GM12878 (cell line): Measurements from ENCODE around the gene CCNY. TPM values are rescaled to one million over a fixed set of nuclear protein-coding genes. Genes with fewer than 3 reads are reported as not detected.

Experiments used
- ATAC-seq: fragments of 200-7000 bp; cut with Tn5 transposase; 3 replicates; pipeline ENCODE4 v1.9.1; 2020; ENCODE audit warnings: mild to moderate bottlenecking, moderate library complexity
- BruUV-seq: library from RNA; stranded (reverse); fragments of 400-500 nt; replicated peaks from 2 replicates; lab custom pipeline; 2021; lab: Mats Ljungman, UMichigan
- CTCF ChIA-PET: fragments of 300-600 bp; sonication (Branson Sonifier 250); formaldehyde crosslinking; extraction: SDS; loops from one replicate; lab custom pipeline; 2021; ENCODE audit warnings: inconsistent platforms; lab: Yijun Ruan, JAX
- POLR2A ChIA-PET: fragments of 350-600 bp; formaldehyde crosslinking; extraction: SDS; loops from one replicate; lab custom pipeline; 2021; ENCODE audit warnings: inconsistent platforms; lab: Charles Lee
- RAD21 ChIA-PET: fragments of 300-600 bp; sonication (Branson Sonifier 250); formaldehyde crosslinking; loops from one replicate; lab custom pipeline; 2023; ENCODE audit warnings: antibody characterized with exemption; ENCODE audit not compliant: unreplicated experiment; lab: Charles Lee
- SMC1A ChIA-PET: fragments of 300-600 bp; sonication (Branson Sonifier 250); formaldehyde crosslinking; loops from one replicate; lab custom pipeline; 2023; ENCODE audit not compliant: unreplicated experiment, uncharacterized antibody; lab: Charles Lee
- DNase-seq: peaks from one replicate; pipeline ENCODE4 v3.0.0-alpha.2; 2011; ENCODE audit warnings: low read depth, low spot score
- FAIRE-seq: peaks from 3 replicates; lab custom pipeline; 2011; peaks lifted over from hg19 to GRCh38; lab: Jason Lieb, UNC
- H2AFZ ChIP-seq: 2 replicates; pipeline ENCODE4 v1.6.0; 2011; ENCODE audit warnings: low read depth, low read length, control low read depth; ENCODE audit not compliant: control insufficient read depth
- H3K27ac ChIP-seq: 2 replicates; pipeline ENCODE4 v1.5.1; 2011; ENCODE audit warnings: control low read depth; ENCODE audit not compliant: control insufficient read depth, insufficient read depth
- H3K27me3 ChIP-seq, 2 experiments: replicated peaks in 1 of 2; 2 replicates each; pipeline versions ENCODE4 v1.6.0 to v1.6.1; 2011; ENCODE audit warnings: low read length in 1 of 2; ENCODE audit not compliant: control insufficient read depth in 2 of 2, insufficient read depth in 2 of 2
- H3K36me3 ChIP-seq, 2 experiments: 2 replicates each; pipeline ENCODE4 v1.5.1; 2011; ENCODE audit warnings: low read length in 1 of 2; ENCODE audit not compliant: control insufficient read depth in 2 of 2, insufficient read depth in 2 of 2
- H3K4me1 ChIP-seq: 2 replicates; pipeline ENCODE4 v1.6.1; 2011; ENCODE audit warnings: mild to moderate bottlenecking, low read length, moderate library complexity, mixed read lengths; ENCODE audit not compliant: control insufficient read depth, insufficient read depth
- H3K4me2 ChIP-seq: 2 replicates; pipeline ENCODE4 v1.6.0; 2011; ENCODE audit warnings: control low read depth; ENCODE audit not compliant: control insufficient read depth, insufficient read depth
- H3K4me3 ChIP-seq: fragments of 200-600 bp; sonication (generic); 2 replicates; pipeline ENCODE4 v1.5.1; 2016
- H3K79me2 ChIP-seq: 2 replicates; pipeline ENCODE4 v1.6.0; 2011; ENCODE audit warnings: low read length; ENCODE audit not compliant: control insufficient read depth, insufficient read depth
- H3K9ac ChIP-seq: 2 replicates; pipeline ENCODE4 v1.8.0; 2011; ENCODE audit warnings: low read length, control low read depth, mixed read lengths; ENCODE audit not compliant: control insufficient read depth, insufficient read depth
- H3K9me3 ChIP-seq: replicated peaks from 3 replicates; pipeline ENCODE4 v1.5.1; 2011; ENCODE audit warnings: mild to moderate bottlenecking, low read length; ENCODE audit not compliant: control insufficient read depth, insufficient read depth
- H4K20me1 ChIP-seq: 2 replicates; pipeline ENCODE4 v1.6.0; 2011; ENCODE audit not compliant: control insufficient read depth, insufficient read depth
- ASH2L ChIP-seq: fragments of 300-600, 200-600 bp; sonication (generic); IDR thresholded peaks from 2 replicates; pipeline ENCODE4 v1.6.1; 2017; ENCODE audit warnings: low read depth, mild to moderate bottlenecking, borderline replicate concordance
- JUND ChIP-seq: IDR thresholded peaks from 2 replicates; pipeline ENCODE4 v1.6.1; 2012; ENCODE audit warnings: low read depth, mild to moderate bottlenecking, low read length, improper control_type of control experiment, moderate library complexity
- KLF5 ChIP-seq: fragments of 450-650 bp; IDR thresholded peaks from 2 replicates; pipeline ENCODE4 v1.6.1; 2014; ENCODE audit warnings: mild to moderate bottlenecking; ENCODE audit not compliant: partially characterized antibody
- POLR2AphosphoS2 ChIP-seq: IDR thresholded peaks from 2 replicates; pipeline ENCODE4 v1.6.1; 2011; ENCODE audit warnings: low read depth, mild to moderate bottlenecking, low read length, improper control_type of control experiment, moderate library complexity
- YBX1 ChIP-seq: fragments of 450-650 bp; IDR thresholded peaks from 2 replicates; pipeline ENCODE4 v1.6.1; 2016; ENCODE audit warnings: antibody characterized with exemption
- YY1 ChIP-seq: IDR thresholded peaks from 2 replicates; pipeline ENCODE4 v1.6.1; 2011; ENCODE audit warnings: low read depth, mild to moderate bottlenecking, low read length
- ZNF24 ChIP-seq: fragments of 450-650 bp; IDR thresholded peaks from 2 replicates; pipeline ENCODE4 v1.6.1; 2017; ENCODE audit warnings: antibody characterized with exemption, mild to moderate bottlenecking
- WGBS: methylation state at CpG from one replicate; pipeline ENCODE4 v1.1.6; 2016; ENCODE audit warnings: low lambda C conversion rate; ENCODE audit not compliant: insufficient replicate concordance, insufficient coverage; ENCODE audit errors: missing lambda C conversion rate; 5-methylcytosine and 5-hydroxymethylcytosine counted together
- in situ Hi-C: fragments of 300-500 bp; cut with MboI; formaldehyde crosslinking; loops from 9 replicates; pipeline ENCODE4 v1.14.3; 2018; ENCODE audit warnings: mixed read lengths
- intact Hi-C: fragments of 100-400 bp; cut with micrococcal nuclease; formaldehyde crosslinking; loops from one replicate; pipeline ENCODE4 v1.14.2; 2022; ENCODE audit not compliant: unreplicated experiment
- polyA plus RNA-seq, 11 experiments: library from polyadenylated mRNA; depleted of rRNA in 4 of 11; unstranded in 6 of 11; stranded (reverse) in 5 of 11; fragments of >200 nt; fragmentation: Nextera tagmentation in 4 of 11; fragmentation: Illumina TruSeq in 1 of 11; extraction: Ambion mirVana in 4 of 11; extraction: Trizol in 1 of 11; gene quantifications; 1 replicate in 1 of 11; 2 replicates in 10 of 11; pipeline versions ENCODE4 v1.2.1 to v1.2.3, GENCODE V29; 2011 to 2016; ENCODE audit warnings: inconsistent platforms in 2 of 11, missing spikeins in 2 of 11, low read depth in 1 of 11
- total RNA-seq, 4 experiments: library from RNA; depleted of rRNA in 3 of 4; stranded (reverse); fragments of >200 nt in 3 of 4; fragmentation: Illumina TruSeq in 1 of 4; extraction: Trizol in 1 of 4; gene quantifications; 2 replicates each; pipeline versions ENCODE4 v1.2.1 to v1.2.3, GENCODE V29; 2013 to 2021
- TF ChIP-seq, protein P1 (sequence below): IDR thresholded peaks from 2 replicates; pipeline ENCODE4 v1.6.1; 2012; ENCODE audit warnings: low read depth, low read length, improper control_type of control experiment
- TF ChIP-seq, protein P2 (sequence below): fragments of 450-650 bp; formaldehyde crosslinking; IDR thresholded peaks from 2 replicates; pipeline ENCODE4 v1.4.0; 2022; ENCODE audit warnings: mild to moderate bottlenecking, moderate library complexity
- TF ChIP-seq, protein P3 (sequence below): IDR thresholded peaks from 2 replicates; pipeline ENCODE4 v1.6.1; 2012; ENCODE audit warnings: low read depth, low read length, improper control_type of control experiment

Gene CCNY
- total and polyA plus RNA-seq, 10 of the 15 experiments (the other 5 are each of a cell fraction or from before 2014, with no cell fraction given), result 3.6 to 50.0 (median 26.1) TPM

DNA sequence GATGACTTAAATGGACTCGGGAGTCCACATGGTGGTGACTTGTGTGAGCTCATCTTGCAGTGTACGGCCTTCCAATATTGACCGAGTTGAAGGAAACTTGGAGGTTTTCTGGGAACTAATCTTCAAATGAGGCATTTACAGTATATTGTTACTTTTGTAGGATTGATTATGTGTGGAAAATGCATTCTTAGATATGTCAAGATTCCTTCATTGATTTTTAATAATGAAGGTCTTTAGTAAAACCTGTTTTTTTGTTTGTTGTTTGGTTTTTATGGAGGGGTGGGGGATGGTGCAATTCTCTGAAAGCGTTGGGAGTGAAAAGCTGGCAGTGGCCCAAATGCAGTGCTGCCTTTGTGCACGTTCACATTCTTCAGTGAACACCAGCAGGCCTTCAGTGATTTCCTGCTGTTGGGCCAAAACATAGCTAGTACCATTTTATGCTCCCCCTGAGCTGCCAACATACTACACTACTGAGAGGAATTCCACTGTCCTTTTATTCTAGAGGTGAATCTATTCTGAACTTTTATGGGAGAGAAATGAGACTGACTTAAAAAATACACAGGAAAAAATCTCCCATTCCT, 50.4 kb downstream of the CCNY start:
- Histone ChIP-seq H3K79me2 (peaks cover 15% of the 10 kb centered on the region), H3K4me1 (peaks cover 12% of the 10 kb centered on the region), H3K4me2 (no peak overlapping the region), H3K27me3 (no peaks in the 10 kb centered on the region), H3K27ac (peak overlapping the region; percentile 20; the same call in 1 of the 2 replicates), H3K4me3 (no peak overlapping the region), H2AFZ (no peak overlapping the region), H4K20me1 (no peaks in the 10 kb centered on the region), H3K9me3 (peaks cover 3% of the 10 kb centered on the region; the same call in 2 of the 3 replicates), H3K36me3 (no peaks in the 10 kb centered on the region), H3K9ac (no peak overlapping the region)
- no TSS peak for BruUV-seq
- 85% methylated on average over 5 of the region's 5 CpGs for WGBS
- POLR2A ChIA-PET, result interaction anchor here (0.6 kb wide), 1 partner anchor 14 kb away, joined by 3 read pairs; no protein-coding TSS in a partner anchor
- intact Hi-C loops (no loop called here), in situ Hi-C loops (no loop called here)
- RAD21 ChIA-PET, result interaction anchor here (0.5 kb wide), 1 partner anchor 47 kb away, joined by 4 read pairs; no protein-coding TSS in a partner anchor
- FAIRE-seq, result no peak
- no peak for TF ChIP-seq JUND
- DNase-seq, result no peak
- no peak for ATAC-seq
- CTCF ChIA-PET, result no interaction called here
- SMC1A ChIA-PET, result interaction anchor here (0.7 to 2.1 kb wide), 5 partner anchors 21 to 176 kb away, joined by 3 to 5 read pairs (median 4); no protein-coding TSS in a partner anchor

DNA sequence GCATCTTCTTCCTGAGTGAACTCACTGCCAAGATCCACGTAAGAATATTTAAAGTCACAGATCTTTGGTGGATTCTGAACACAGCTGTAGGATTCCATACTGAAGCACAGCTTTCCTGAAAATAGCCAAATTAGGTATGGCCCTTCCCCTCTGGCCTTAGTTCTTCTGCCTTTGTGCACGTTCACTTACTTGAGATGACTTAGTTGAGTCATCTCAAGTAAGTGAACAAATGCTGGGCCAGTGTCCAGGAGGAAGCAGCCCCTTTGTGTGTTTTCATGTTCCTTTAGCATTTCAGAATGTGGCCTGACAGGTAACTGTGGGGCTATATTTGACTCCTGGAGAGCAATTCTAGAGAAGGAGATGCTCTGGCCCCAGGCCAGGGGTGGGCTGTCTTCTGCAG, 51.5 kb downstream of the CCNY start:
- peaks cover 3% of the 10 kb centered on the region; the same call in 2 of the 3 replicates for H3K9me3 ChIP-seq
- ATAC-seq (peak; percentile 90), DNase-seq (peak; percentile 50), FAIRE-seq (no peak)
- ChIA-PET POLR2A (interaction anchor here (0.6 kb wide), 1 partner anchor 155 kb away, joined by 5 read pairs; no protein-coding TSS in a partner anchor), RAD21 (no interaction called here), SMC1A (interaction anchor here (1.1 to 2.1 kb wide), 3 partner anchors 8 to 36 kb away, joined by 4 to 5 read pairs (median 4); no protein-coding TSS in a partner anchor), CTCF (interaction anchor here (1.1 kb wide), 1 partner anchor 8 kb away, joined by 3 read pairs; no protein-coding TSS in a partner anchor)
- H2AFZ ChIP-seq, result no peak overlapping the region
- H4K20me1 ChIP-seq, result no peaks in the 10 kb centered on the region
- 0 out of 2 replicates have a peak overlapping the region, but pooled peaks have one; percentile 7 for H3K4me2 ChIP-seq
- no peaks in the 10 kb centered on the region for H3K27me3 ChIP-seq
- in situ Hi-C loops, result no loop called here
- H3K4me3 ChIP-seq, result no peak overlapping the region; the same call in 1 of the 2 replicates
- H3K9ac ChIP-seq, result no peak overlapping the region
- H3K4me1 ChIP-seq, result peaks cover 12% of the 10 kb centered on the region
- BruUV-seq, result no TSS peak
- H3K79me2 ChIP-seq, result peaks cover 13% of the 10 kb centered on the region
- WGBS, result 48% methylated on average over 2 of the region's 2 CpGs
- intact Hi-C loops, result no loop called here
- H3K27ac ChIP-seq, result peak overlapping the region; percentile 20; the same call in 1 of the 2 replicates
- no peaks in the 10 kb centered on the region; a peak in 1 of 4 replicates for H3K36me3 ChIP-seq
- TF ChIP-seq ASH2L, result no peak
- TF ChIP-seq, protein P1, sequence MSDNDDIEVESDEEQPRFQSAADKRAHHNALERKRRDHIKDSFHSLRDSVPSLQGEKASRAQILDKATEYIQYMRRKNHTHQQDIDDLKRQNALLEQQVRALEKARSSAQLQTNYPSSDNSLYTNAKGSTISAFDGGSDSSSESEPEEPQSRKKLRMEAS, result no peak
- TF ChIP-seq, protein P2, sequence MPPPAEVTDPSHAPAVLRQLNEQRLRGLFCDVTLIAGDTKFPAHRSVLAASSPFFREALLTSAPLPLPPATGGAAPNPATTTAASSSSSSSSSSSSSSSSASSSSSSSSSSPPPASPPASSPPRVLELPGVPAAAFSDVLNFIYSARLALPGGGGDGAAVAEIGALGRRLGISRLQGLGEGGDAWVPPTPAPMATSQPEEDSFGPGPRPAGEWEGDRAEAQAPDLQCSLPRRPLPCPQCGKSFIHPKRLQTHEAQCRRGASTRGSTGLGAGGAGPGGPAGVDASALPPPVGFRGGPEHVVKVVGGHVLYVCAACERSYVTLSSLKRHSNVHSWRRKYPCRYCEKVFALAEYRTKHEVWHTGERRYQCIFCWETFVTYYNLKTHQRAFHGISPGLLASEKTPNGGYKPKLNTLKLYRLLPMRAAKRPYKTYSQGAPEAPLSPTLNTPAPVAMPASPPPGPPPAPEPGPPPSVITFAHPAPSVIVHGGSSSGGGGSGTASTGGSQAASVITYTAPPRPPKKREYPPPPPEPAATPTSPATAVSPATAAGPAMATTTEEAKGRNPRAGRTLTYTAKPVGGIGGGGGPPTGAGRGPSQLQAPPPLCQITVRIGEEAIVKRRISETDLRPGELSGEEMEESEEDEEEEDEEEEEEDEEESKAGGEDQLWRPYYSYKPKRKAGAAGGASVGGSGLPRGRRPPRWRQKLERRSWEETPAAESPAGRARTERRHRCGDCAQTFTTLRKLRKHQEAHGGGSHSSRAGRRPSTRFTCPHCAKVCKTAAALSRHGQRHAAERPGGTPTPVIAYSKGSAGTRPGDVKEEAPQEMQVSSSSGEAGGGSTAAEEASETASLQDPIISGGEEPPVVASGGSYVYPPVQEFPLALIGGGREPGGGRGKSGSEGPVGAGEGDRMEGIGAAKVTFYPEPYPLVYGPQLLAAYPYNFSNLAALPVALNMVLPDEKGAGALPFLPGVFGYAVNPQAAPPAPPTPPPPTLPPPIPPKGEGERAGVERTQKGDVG, result no peak
- TF ChIP-seq YY1, result no peak
- no peak for TF ChIP-seq YBX1
- no peak for TF ChIP-seq KLF5
- 0 out of 2 replicates have a peak, but pooled peaks have one; percentile 30 for TF ChIP-seq ZNF24
- TF ChIP-seq, protein P3, sequence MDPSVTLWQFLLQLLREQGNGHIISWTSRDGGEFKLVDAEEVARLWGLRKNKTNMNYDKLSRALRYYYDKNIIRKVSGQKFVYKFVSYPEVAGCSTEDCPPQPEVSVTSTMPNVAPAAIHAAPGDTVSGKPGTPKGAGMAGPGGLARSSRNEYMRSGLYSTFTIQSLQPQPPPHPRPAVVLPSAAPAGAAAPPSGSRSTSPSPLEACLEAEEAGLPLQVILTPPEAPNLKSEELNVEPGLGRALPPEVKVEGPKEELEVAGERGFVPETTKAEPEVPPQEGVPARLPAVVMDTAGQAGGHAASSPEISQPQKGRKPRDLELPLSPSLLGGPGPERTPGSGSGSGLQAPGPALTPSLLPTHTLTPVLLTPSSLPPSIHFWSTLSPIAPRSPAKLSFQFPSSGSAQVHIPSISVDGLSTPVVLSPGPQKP, result no peak
- no peak for TF ChIP-seq POLR2AphosphoS2
